Measurements from ENCODE around the gene THBS1.

GRCh38 chr15:39581793-39582285 is 960 bp downstream of the THBS1 start:
- TF ChIP-seq CTCF (IDR thresholded peaks at IDR 0.05) (peak; percentile 72), ZFX (IDR thresholded peaks at IDR 0.05; ENCODE audit: borderline replicate concordance) (no peak)
